ENCODE results near the gene CIB4. TPM values are rescaled to one million over a fixed set of nuclear protein-coding genes. Genes with fewer than 3 reads are reported as not detected.

The CIB4 gene
- total and polyA plus RNA-seq, 2 donors (not counting 1 experiment from before 2014, with no cell fraction given) = not detected

DNA sequence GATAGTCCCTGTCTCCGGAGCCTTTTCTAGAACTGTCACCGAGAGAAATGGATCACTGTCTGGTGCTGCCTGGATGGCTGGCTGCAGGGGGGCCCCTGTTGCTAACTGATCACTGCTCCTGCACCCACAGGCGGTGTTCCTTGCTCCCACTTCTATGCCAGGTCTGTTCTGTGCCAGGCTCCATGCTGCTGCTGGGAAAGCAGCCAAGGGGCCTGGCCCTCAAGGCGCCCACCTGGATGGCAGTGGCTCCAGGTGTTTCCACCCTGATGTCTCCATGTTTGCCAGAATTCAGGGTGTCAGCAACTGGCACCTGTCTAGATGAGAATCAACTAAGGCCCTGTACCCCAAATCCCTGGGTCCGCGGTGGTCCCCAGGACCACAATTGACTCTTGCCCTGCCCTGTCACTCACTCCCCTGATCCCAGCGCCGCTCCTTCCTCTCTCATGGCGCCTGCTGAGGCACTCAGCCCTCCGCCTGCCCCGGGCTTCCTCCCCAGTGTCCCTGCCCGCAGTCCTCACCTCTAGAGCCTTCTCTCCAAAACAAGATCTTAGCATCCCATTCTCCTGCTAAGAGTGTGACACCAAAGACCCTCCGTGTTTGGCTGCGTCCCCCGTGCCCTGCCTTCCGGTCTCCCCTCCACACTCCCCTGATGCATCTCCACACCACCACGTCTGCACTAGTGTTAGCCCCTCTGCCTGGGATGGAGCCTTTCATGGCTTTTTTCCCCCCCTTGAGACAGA lies 90.7 kb downstream of the CIB4 start:
- no peaks in the 10 kb centered on the region for H3K4me1 ChIP-seq (ENCODE audit: control insufficient read depth in 2 of 2, insufficient read depth in 2 of 2, low read length in 2 of 2)
- Mint-ChIP-seq H3K4me1 (no peaks in the 10 kb centered on the region), H3K9me3 (ENCODE audit: insufficient read depth) (no peaks in the 10 kb centered on the region), H3K4me3 (no peak overlapping the region), H3K27me3 (peaks cover 25% of the 10 kb centered on the region), H3K27ac (no peak overlapping the region)
- no peaks in the 10 kb centered on the region for H3K36me3 ChIP-seq (replicated peaks in 1 of 2; ENCODE audit: control extremely low read depth in 1 of 2, control insufficient read depth in 1 of 2, extremely low read depth in 1 of 2, insufficient read depth in 2 of 2, low read length in 1 of 2)
- ChIA-PET CTCF (no interaction called here), POLR2A (no interaction called here)
- no peak for TF ChIP-seq EZH2 (IDR thresholded peaks at IDR 0.05; ENCODE audit: borderline replicate concordance, insufficient read depth, low read depth, low read length, poor library complexity, severe bottlenecking)
- TF ChIP-seq, protein P1, sequence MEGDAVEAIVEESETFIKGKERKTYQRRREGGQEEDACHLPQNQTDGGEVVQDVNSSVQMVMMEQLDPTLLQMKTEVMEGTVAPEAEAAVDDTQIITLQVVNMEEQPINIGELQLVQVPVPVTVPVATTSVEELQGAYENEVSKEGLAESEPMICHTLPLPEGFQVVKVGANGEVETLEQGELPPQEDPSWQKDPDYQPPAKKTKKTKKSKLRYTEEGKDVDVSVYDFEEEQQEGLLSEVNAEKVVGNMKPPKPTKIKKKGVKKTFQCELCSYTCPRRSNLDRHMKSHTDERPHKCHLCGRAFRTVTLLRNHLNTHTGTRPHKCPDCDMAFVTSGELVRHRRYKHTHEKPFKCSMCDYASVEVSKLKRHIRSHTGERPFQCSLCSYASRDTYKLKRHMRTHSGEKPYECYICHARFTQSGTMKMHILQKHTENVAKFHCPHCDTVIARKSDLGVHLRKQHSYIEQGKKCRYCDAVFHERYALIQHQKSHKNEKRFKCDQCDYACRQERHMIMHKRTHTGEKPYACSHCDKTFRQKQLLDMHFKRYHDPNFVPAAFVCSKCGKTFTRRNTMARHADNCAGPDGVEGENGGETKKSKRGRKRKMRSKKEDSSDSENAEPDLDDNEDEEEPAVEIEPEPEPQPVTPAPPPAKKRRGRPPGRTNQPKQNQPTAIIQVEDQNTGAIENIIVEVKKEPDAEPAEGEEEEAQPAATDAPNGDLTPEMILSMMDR (IDR thresholded peaks at IDR 0.05) = no peak
- H3K4me3 ChIP-seq (ENCODE audit: control extremely low read depth in 1 of 5, extremely low read depth in 1 of 5, insufficient read depth in 1 of 5, low read depth in 2 of 5, low read length in 4 of 5) = no peak overlapping the region
- no peaks in the 10 kb centered on the region for H3K79me2 ChIP-seq (ENCODE audit: control insufficient read depth, insufficient read depth, low read length)
- no peak overlapping the region for H3K9ac ChIP-seq (ENCODE audit: low read length)
- no peaks in the 10 kb centered on the region for H4K20me1 ChIP-seq (ENCODE audit: control insufficient read depth, insufficient read depth, low read length, poor library complexity, severe bottlenecking)
- 93% methylated on average over 17 of the region's 17 CpGs for WGBS (ENCODE audit: insufficient coverage)
- no peak overlapping the region for H3K27ac ChIP-seq (ENCODE audit: low read length in 2 of 2)
- no peaks in the 10 kb centered on the region for H3K9me3 ChIP-seq (ENCODE audit: control extremely low read depth in 1 of 3, control insufficient read depth in 2 of 3, insufficient read depth in 1 of 3, low read length in 2 of 3)
- H3K27me3 ChIP-seq (replicated peaks in 1 of 4; ENCODE audit: control extremely low read depth in 1 of 4, control insufficient read depth in 3 of 4, insufficient read depth in 4 of 4, low read length in 3 of 4) = peaks cover 0 to 4% (median 0%) of the 10 kb centered on the region in 4 experiments
- ATAC-seq (ENCODE audit: low read depth) (no peak), DNase-seq (no peak)
- H3K4me2 ChIP-seq (replicated peaks; ENCODE audit: low read depth, low read length, poor library complexity, severe bottlenecking) = no peak overlapping the region
- intact Hi-C loops (cut with micrococcal nuclease) = no loop called here
- no peak overlapping the region for H2AFZ ChIP-seq (ENCODE audit: insufficient read depth, low read depth, low read length, poor library complexity, severe bottlenecking)

DNA sequence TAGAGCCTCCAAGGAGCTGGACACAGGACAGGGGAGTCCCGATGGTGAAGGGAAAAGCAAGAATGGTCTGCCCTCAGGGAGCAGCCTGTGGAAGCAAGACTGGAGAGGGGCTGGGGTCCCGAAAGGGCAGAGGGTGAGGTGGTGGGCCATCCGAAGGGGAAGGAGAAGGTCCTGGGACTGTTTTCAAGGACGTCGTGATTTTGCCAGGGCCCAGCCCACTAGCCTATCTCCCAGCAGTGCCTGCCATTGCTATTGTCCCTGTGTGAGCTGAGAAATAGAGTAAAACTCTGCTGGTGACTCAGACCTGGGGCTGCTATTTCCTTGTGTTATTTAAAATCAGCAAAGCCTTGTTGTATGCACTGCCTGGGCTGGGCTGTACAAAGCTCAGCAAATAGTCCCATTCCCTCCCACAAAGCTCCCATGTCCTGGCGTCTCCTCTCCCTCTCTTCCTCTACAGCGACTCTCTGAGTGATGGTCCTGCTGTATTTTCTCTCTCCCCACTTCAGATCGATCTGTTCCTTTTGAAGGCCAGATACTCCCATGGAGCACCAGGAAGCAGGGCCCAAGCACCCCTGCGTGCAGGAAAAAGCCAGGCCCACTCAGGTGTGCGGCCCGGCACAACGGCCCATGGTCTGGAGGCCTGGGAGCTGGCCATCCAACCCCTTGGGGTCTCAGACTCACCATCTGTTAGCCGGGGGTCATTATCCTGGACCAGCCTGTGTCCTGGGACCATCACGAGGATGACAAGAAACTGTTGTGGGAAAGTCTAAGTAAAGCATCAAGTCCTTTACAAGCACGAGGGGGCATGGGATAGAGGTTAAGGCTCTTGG lies 98.3 kb downstream of the CIB4 start:
- 86% methylated on average over 13 of the region's 15 CpGs for WGBS (ENCODE audit: insufficient coverage)
- Mint-ChIP-seq H3K4me1 (no peaks in the 10 kb centered on the region), H3K4me3 (no peak overlapping the region), H3K27me3 (peaks cover 10% of the 10 kb centered on the region), H3K27ac (no peak overlapping the region), H3K9me3 (ENCODE audit: insufficient read depth) (no peaks in the 10 kb centered on the region)
- no peak overlapping the region for H3K4me2 ChIP-seq (replicated peaks; ENCODE audit: low read depth, low read length, poor library complexity, severe bottlenecking)
- H2AFZ ChIP-seq (ENCODE audit: insufficient read depth, low read depth, low read length, poor library complexity, severe bottlenecking) = no peak overlapping the region
- POLR2A ChIA-PET = no interaction called here
- ATAC-seq (ENCODE audit: low read depth) (no peak), DNase-seq (no peak)
- H3K79me2 ChIP-seq (ENCODE audit: control insufficient read depth, insufficient read depth, low read length) = no peaks in the 10 kb centered on the region
- H3K36me3 ChIP-seq (replicated peaks in 1 of 2; ENCODE audit: control extremely low read depth in 1 of 2, control insufficient read depth in 1 of 2, extremely low read depth in 1 of 2, insufficient read depth in 2 of 2, low read length in 1 of 2) = no peaks in the 10 kb centered on the region
- no peaks in the 10 kb centered on the region for H4K20me1 ChIP-seq (ENCODE audit: control insufficient read depth, insufficient read depth, low read length, poor library complexity, severe bottlenecking)
- intact Hi-C loops (cut with micrococcal nuclease) = no loop called here
- no peaks in the 10 kb centered on the region for H3K9me3 ChIP-seq (ENCODE audit: control extremely low read depth in 1 of 3, control insufficient read depth in 2 of 3, insufficient read depth in 1 of 3, low read length in 2 of 3)
- no peak overlapping the region for H3K4me3 ChIP-seq (ENCODE audit: control extremely low read depth in 1 of 5, extremely low read depth in 1 of 5, insufficient read depth in 1 of 5, low read depth in 2 of 5, low read length in 4 of 5)
- H3K27ac ChIP-seq (ENCODE audit: low read length in 2 of 2) = no peak overlapping the region
- CTCF ChIA-PET = no interaction called here
- TF ChIP-seq, protein P1 (IDR thresholded peaks at IDR 0.05) = no peak
- no peak for TF ChIP-seq EZH2 (IDR thresholded peaks at IDR 0.05; ENCODE audit: borderline replicate concordance, insufficient read depth, low read depth, low read length, poor library complexity, severe bottlenecking)
- H3K4me1 ChIP-seq (ENCODE audit: control insufficient read depth in 2 of 2, insufficient read depth in 2 of 2, low read length in 2 of 2) = no peaks in the 10 kb centered on the region
- H3K27me3 ChIP-seq (replicated peaks in 1 of 4; ENCODE audit: control extremely low read depth in 1 of 4, control insufficient read depth in 3 of 4, insufficient read depth in 4 of 4, low read length in 3 of 4) = peaks cover 0 to 3% (median 0%) of the 10 kb centered on the region in 4 experiments
- no peak overlapping the region for H3K9ac ChIP-seq (ENCODE audit: low read length)

All from B cell (primary cell).